HEK293 (cell line): ENCODE measurements around the gene MGAT5B.

ENCODE experiments used
- REST ChIP-seq: fragments of 450-650 bp; formaldehyde crosslinking; IDR thresholded peaks from 2 replicates; pipeline ENCODE4 v1.5.1; 2016; ENCODE audit warnings: missing biosample characterization, missing genetic modification characterization
- SP2 ChIP-seq: fragments of 450-650 bp; formaldehyde crosslinking; IDR thresholded peaks from 2 replicates; pipeline ENCODE4 v1.5.1; 2016; ENCODE audit warnings: missing biosample characterization, missing genetic modification characterization
- TF ChIP-seq, protein P1 (sequence below): fragments of 450-650 bp; formaldehyde crosslinking; IDR thresholded peaks from 2 replicates; pipeline ENCODE4 v1.5.1; 2016; ENCODE audit warnings: missing biosample characterization, missing genetic modification characterization

- TF ChIP-seq, protein P1, sequence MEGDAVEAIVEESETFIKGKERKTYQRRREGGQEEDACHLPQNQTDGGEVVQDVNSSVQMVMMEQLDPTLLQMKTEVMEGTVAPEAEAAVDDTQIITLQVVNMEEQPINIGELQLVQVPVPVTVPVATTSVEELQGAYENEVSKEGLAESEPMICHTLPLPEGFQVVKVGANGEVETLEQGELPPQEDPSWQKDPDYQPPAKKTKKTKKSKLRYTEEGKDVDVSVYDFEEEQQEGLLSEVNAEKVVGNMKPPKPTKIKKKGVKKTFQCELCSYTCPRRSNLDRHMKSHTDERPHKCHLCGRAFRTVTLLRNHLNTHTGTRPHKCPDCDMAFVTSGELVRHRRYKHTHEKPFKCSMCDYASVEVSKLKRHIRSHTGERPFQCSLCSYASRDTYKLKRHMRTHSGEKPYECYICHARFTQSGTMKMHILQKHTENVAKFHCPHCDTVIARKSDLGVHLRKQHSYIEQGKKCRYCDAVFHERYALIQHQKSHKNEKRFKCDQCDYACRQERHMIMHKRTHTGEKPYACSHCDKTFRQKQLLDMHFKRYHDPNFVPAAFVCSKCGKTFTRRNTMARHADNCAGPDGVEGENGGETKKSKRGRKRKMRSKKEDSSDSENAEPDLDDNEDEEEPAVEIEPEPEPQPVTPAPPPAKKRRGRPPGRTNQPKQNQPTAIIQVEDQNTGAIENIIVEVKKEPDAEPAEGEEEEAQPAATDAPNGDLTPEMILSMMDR (tag by site-specific recombination) = no peak
- TF ChIP-seq SP2 (tag by site-specific recombination) (no peak), REST (no peak)
Measured at GRCh38 chr17:76840884-76841775, 27.1 kb upstream of the MGAT5B start.
